ENCODE measurements around the gene RHBDL3.
"Not testable (repeated sequence)": the region's sequence is repeated elsewhere in the genome, so short reads cannot be mapped to it uniquely, and the experiment has no call there.

The RHBDL3 gene

DNA sequence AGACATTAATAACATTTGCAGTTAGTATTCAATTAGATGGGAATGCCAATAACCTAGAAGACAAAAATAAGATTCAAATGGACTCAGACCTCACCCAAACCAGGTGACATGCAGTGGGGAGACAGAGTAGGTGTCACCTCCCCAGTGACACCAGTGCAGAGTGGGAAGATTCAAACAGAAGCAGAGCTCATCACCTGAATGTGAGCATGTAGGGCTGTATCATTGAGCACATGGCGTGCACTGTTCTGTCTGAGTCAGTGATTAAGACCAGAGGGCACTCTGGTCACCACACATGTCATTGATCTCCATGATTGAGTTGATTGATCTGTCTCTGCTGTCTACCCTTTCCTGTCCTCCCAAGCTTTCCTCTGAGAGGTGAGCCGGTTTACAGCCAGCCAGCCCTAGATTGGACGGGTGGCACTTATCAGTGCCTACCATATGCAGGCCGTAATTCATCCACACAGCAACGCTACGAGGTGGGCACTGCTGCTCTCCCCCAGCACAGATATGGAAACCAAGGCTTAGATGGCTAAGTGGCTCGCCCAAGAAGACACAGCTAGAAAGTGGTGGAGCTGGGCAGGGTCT, 34.0 kb downstream of the RHBDL3 start:
- Histone ChIP-seq H3K27ac (no peak overlapping the region), H3K9ac (no peak overlapping the region), H3K4me2 (no peak overlapping the region)

DNA sequence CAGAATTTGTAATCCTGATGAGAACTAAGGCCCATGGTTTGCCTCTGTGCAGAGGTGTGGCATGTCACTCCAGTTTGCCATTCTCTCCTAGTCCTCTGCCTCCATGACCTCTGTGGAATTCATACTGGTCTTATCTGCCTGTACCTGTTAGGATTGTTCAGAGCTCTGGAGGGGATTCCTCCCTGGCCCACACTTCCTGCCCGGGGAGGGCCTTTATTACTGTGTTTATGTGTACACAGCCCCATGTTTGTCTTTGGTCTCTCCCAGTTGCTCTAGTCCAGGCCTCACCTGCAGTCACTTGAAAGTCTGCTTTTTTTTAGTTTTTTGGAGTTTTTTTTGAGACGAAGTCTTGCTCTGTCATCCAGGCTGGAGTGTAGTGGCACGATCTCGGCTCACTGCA, 36.4 kb downstream of the RHBDL3 start:
- H3K4me3 ChIP-seq = no peak overlapping the region
- peaks cover 19% of the 10 kb centered on the region for H3K4me1 ChIP-seq
- no peak overlapping the region for H3K27ac ChIP-seq
- H3K36me3 ChIP-seq = no peaks in the 10 kb centered on the region
- H3K4me2 ChIP-seq = no peak overlapping the region
- H4K20me1 ChIP-seq = no peaks in the 10 kb centered on the region
- H3K9me3 ChIP-seq = no peaks in the 10 kb centered on the region
- TF ChIP-seq Cebpa-rat (IDR thresholded peaks at IDR 0.05) = no peak
- H3K27me3 ChIP-seq = no peaks in the 10 kb centered on the region
- no peak overlapping the region for H3K9ac ChIP-seq

More for the DNA sequence above, 34.0 kb downstream of the RHBDL3 start:
- Histone ChIP-seq H3K36me3 (no peaks in the 10 kb centered on the region), H4K20me1 (no peaks in the 10 kb centered on the region), H3K27me3 (no peaks in the 10 kb centered on the region), H3K9me3 (no peaks in the 10 kb centered on the region), H3K4me3 (no peak overlapping the region), H3K4me1 (peaks cover 19% of the 10 kb centered on the region)
- no peak for TF ChIP-seq Cebpa-rat (IDR thresholded peaks at IDR 0.05)

DNA sequence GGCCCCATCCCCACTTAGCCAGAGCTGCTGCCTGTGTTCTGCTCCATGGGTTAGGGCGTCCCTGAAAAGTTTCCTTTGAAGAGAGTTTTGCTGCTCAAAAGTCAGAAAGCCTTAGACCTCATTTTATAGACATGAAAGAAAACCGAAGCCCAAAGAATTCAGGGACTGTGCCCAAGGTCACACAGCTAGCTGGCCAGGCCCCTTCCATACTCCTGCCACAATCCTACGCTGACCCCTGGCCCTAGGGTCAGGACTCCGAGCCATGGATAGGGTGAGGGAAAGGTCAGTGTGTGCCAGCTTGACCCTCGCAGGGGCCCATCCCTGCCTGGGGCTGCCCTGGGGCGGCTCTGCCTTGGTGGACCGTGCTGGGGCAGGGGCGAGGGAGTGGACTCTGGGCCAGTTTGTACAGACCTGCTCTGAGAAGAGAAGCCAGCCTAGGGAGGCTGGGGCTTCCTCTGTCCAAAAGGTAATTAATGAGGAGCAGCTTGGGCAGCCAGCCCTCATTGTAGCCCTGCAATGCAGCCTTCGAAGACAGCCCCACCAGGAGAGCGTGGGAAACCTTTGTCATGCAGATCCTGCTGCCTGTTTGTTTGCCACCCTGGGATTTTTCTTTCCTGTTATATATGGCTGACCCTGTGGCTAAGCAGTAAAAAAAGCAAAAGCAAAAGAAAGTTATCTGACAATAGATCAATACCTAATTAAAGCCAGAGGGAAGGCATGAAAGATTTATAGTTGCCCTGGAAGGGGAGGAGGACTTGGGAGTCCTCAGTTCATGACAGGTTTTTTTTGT, 37.4 kb downstream of the RHBDL3 start:
- Histone ChIP-seq H3K4me2 (no peak overlapping the region), H3K9me3 (no peaks in the 10 kb centered on the region), H3K4me3 (no peak overlapping the region), H3K27me3 (no peaks in the 10 kb centered on the region), H4K20me1 (no peaks in the 10 kb centered on the region), H3K36me3 (no peaks in the 10 kb centered on the region), H3K27ac (no peak overlapping the region), H3K4me1 (peaks cover 27% of the 10 kb centered on the region), H3K9ac (no peak overlapping the region)
- TF ChIP-seq Cebpa-rat (IDR thresholded peaks at IDR 0.05) = no peak

DNA sequence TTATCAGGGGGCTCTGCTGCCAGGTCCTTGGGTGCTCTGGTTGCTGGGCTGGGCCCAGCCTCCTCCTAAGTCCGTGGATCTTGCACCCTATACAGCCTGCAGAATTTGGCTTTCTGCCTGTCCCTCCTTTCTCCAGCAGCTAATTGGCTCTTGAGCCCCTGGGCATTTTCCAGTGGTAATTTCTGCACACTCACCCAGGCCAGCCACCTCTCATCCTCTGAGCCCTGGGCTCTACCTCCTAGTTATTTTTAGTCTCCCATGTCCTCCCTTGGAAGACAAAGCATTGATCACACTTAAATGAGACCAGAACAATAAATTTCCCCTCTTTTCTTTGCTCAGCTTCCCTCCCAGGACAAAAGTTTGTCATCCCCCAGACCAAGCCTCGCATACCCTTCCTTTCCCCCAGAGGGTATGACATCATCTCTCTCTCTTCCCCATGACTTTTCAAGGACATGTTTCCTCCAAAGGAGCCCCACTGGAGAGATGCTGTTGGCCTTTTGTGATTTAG, 38.2 kb downstream of the RHBDL3 start:
- H3K27ac ChIP-seq = no peak overlapping the region
- H3K4me2 ChIP-seq = no peak overlapping the region
- H3K4me3 ChIP-seq = no peak overlapping the region
- no peak for TF ChIP-seq Cebpa-rat (IDR thresholded peaks at IDR 0.05)
- no peaks in the 10 kb centered on the region for H4K20me1 ChIP-seq
- H3K9ac ChIP-seq = no peak overlapping the region
- H3K4me1 ChIP-seq = peaks cover 24% of the 10 kb centered on the region
- no peaks in the 10 kb centered on the region for H3K9me3 ChIP-seq
- no peaks in the 10 kb centered on the region for H3K27me3 ChIP-seq
- no peaks in the 10 kb centered on the region for H3K36me3 ChIP-seq

DNA sequence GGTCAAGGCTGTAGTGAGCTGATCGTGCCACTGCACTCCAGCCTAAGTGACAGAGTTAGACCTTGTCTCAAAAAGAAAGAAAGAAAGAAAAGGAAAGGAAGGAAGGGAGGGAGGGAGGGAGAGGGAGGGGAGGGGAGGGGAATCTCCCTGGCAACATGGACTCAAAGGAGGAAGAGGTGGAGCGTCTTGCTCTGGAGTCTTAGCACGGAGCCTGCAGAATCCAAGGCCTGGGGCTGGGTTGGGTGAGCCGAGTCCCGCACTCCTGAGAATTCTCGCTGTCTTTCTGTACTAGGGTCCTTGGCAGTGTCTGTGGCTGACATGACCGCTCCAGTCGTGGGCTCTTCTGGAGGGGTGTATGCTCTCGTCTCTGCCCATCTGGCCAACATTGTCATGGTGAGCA, 39.4 kb downstream of the RHBDL3 start:
- Histone ChIP-seq H3K36me3 (no peaks in the 10 kb centered on the region), H3K4me1 (peaks cover 20% of the 10 kb centered on the region), H3K27me3 (no peaks in the 10 kb centered on the region), H3K9ac (no peak overlapping the region), H3K9me3 (no peaks in the 10 kb centered on the region), H3K27ac (no peak overlapping the region), H3K4me3 (no peak overlapping the region), H3K4me2 (no peak overlapping the region), H4K20me1 (no peaks in the 10 kb centered on the region)
- TF ChIP-seq Cebpa-rat (IDR thresholded peaks at IDR 0.05) = no peak

DNA sequence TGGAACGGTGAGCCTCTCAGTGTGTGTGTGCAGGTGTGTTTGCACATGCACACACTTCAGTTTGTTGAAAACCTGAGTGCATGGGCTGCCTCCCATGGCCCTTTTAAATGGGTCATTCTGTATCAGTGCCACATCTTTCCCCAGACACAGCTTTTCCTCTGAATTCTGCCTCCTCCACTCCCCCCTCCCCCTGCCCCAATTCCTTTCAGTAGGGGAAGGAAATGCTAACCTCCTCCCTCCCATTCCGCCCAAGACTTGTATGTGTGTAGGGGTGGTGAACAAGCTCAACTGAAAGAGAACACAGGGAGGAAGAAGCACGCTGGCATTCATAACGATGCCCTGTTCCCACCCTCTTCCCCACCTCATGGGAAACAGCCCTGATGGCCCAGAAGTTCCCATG, 42.0 kb downstream of the RHBDL3 start:
- Histone ChIP-seq H3K27me3 (no peaks in the 10 kb centered on the region), H3K9ac (no peak overlapping the region), H3K4me2 (peak overlapping the region; percentile 13; the same call in 1 of the 2 replicates), H3K4me3 (no peak overlapping the region), H3K27ac (no peak overlapping the region), H3K9me3 (no peaks in the 10 kb centered on the region), H4K20me1 (no peaks in the 10 kb centered on the region), H3K36me3 (no peaks in the 10 kb centered on the region), H3K4me1 (peaks cover 20% of the 10 kb centered on the region)
- TF ChIP-seq Cebpa-rat (IDR thresholded peaks at IDR 0.05) = no peak

DNA sequence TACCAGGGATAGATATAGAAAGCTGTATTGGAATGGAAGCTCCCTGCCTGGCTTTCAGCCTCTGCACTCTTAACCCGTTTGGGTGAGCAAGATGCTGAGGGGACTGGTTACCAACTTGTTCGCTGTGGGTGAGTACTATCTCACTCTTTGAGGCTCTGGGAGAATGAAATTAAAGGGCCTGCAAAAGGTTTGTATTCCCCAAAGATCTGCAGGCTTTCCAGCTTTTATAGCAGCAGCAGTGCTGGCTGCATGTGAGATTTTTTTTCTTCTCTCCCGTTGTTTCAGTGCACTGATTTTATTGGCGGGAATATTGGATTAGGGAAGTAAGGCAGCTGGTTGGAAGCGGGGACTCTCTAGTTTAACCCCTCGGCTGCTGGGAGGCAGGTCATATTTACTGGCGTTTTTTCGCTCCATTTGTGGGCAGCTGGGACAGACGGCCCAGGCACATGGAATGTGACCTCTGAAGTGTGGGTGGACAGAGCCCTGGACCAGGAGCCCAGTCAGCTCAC, 45.5 kb downstream of the RHBDL3 start:
- H3K27me3 ChIP-seq = no peaks in the 10 kb centered on the region
- H3K36me3 ChIP-seq = no peaks in the 10 kb centered on the region
- no peak overlapping the region for H3K4me2 ChIP-seq
- H4K20me1 ChIP-seq = no peaks in the 10 kb centered on the region
- TF ChIP-seq Cebpa-rat (IDR thresholded peaks at IDR 0.05) = no peak
- H3K9ac ChIP-seq = no peak overlapping the region
- H3K4me3 ChIP-seq = no peak overlapping the region
- H3K4me1 ChIP-seq = peaks cover 10% of the 10 kb centered on the region
- H3K9me3 ChIP-seq = no peaks in the 10 kb centered on the region
- H3K27ac ChIP-seq = no peak overlapping the region

DNA sequence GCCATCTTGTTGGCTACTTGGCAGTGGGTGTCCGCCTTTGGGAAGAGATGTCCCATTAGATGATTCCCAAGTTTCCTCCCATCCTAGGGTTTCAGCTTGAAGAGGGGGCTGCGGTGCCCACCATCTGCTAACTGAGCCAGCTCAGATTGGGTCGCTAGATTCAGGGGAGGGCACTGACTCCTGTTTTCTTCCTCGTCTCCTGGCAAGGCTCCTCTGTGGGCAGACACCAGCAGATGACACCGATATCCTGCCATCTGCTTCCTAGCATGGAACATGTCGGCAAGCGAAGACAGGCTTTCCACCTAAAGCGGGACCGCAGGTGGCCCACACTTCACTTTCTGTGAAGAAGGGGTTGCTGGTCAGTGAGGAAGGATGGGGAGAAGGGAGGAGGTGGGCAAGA, 49.0 kb downstream of the RHBDL3 start:
- no peak overlapping the region for H3K27ac ChIP-seq
- H3K36me3 ChIP-seq = no peaks in the 10 kb centered on the region
- no peak overlapping the region for H3K4me2 ChIP-seq
- no peaks in the 10 kb centered on the region for H3K27me3 ChIP-seq
- H3K9ac ChIP-seq = no peak overlapping the region
- no peaks in the 10 kb centered on the region for H3K4me1 ChIP-seq
- H3K9me3 ChIP-seq = no peaks in the 10 kb centered on the region
- no peaks in the 10 kb centered on the region for H4K20me1 ChIP-seq
- no peak for TF ChIP-seq Cebpa-rat (IDR thresholded peaks at IDR 0.05)
- no peak overlapping the region for H3K4me3 ChIP-seq

DNA sequence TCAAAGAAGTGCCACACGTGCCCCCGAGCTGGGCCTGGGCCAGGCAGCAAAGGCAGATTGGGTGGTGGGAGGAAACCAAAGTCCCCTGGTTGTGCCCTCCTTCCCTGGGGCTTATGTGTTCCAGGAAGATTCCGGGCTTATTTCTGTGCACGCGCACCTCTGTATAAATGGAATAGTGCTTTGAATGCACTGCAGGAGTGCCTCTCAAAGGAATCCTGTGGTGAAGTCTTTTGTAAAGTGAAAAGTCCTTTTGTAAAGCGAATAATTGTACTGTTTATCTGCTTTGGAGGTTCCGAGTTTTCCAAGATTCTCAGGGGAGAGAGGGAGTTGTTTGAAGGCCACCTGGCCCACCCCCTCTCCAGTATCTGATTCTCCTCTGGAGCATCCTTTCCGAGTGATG, 49.5 kb downstream of the RHBDL3 start:
- Histone ChIP-seq H3K4me3 (no peak overlapping the region), H3K27ac (no peak overlapping the region), H3K4me2 (no peak overlapping the region), H3K9me3 (no peaks in the 10 kb centered on the region), H4K20me1 (no peaks in the 10 kb centered on the region), H3K27me3 (no peaks in the 10 kb centered on the region), H3K9ac (no peak overlapping the region), H3K36me3 (no peaks in the 10 kb centered on the region), H3K4me1 (no peaks in the 10 kb centered on the region)
- no peak for TF ChIP-seq Cebpa-rat (IDR thresholded peaks at IDR 0.05)

DNA sequence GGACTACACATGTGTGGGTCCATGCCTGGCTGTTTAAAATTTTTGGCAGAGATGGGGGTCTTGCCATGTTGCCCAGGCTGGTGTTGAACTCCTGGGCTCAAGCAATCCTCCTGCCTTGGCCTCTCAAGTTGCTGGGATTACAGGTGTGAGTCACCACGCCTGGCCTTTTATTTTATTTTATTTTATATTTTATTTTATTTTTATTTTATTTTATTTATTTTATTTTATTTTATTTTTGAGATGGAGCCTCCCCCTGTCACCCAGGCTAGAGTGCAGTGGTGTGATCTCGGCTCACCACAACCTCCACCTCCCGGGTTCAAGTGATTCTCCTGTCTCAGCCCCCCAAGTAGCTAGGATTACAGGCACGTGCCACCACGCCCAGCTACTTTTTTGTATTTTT, 51.0 kb downstream of the RHBDL3 start:
- H3K27me3 ChIP-seq, H3K36me3 ChIP-seq, H3K4me3 ChIP-seq, H3K27ac ChIP-seq, H3K9me3 ChIP-seq, H4K20me1 ChIP-seq, H3K9ac ChIP-seq, H3K4me1 ChIP-seq, H3K4me2 ChIP-seq: not testable (repeated sequence)
